ENCODE data around the gene MACROD2.

The MACROD2 gene

DNA sequence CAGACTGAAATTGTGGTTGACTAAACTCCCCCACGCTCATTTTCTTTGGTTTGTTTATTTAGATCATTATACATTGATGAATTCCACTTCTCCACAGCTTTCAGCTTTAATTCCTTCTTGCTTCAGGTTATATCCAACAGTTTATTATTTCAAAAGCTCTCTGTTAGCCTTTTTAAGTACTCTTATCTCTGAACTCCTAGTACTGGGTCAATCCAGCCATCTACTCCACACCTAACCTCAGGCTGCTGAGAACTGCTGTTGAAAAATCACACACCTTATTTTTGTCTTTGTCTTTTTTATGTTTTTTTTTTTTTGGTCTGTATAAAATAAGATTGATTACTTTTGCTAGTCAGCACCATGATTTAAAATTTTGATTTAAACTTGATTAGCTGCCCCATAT is 309.2 kb downstream of the MACROD2 start:
- DNase-seq (ENCODE audit: extremely low read depth, low read depth): no peak
- no peak for TF ChIP-seq CTCF (IDR thresholded peaks at IDR 0.05; ENCODE audit: low read depth, low read length)

DNA sequence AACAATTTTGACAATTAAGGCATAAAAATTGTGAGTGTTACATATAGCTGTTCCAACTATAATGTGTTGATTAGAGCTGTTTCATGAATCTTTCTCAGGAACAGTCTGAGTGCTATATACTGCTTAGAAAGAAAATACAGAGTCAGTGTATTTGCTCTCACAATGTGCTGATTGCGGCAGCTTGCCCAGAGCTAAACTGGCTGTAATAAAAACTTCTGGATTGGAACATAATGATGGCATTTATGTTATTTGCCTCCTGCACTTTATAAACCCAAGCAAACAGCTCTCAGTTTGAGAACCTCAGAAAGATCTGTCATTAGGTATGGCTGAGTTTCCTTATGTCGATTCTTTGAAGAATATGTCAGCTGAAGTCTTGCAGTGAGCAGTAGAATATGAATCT is 312.6 kb downstream of the MACROD2 start:
- TF ChIP-seq CTCF (IDR thresholded peaks at IDR 0.05; ENCODE audit: low read depth, low read length): no peak

GRCh38 chr20:14310977-14311627 is 315.8 kb downstream of the MACROD2 start:
- no peak for DNase-seq (ENCODE audit: extremely low read depth, low read depth)
- no peak for TF ChIP-seq CTCF (IDR thresholded peaks at IDR 0.05; ENCODE audit: low read depth, low read length)

More for the DNA sequence above, 312.6 kb downstream of the MACROD2 start:
- DNase-seq (ENCODE audit: extremely low read depth, low read depth): no peak

GRCh38 chr20:14312001-14312400 is 316.7 kb downstream of the MACROD2 start:
- no peak for DNase-seq (ENCODE audit: extremely low read depth, low read depth)
- TF ChIP-seq CTCF (IDR thresholded peaks at IDR 0.05; ENCODE audit: low read depth, low read length): no peak

- no peak for DNase-seq (ENCODE audit: extremely low read depth, low read depth)
- no peak for TF ChIP-seq CTCF (IDR thresholded peaks at IDR 0.05; ENCODE audit: low read depth, low read length)
Measured at GRCh38 chr20:14313341-14314020, 318.2 kb downstream of the MACROD2 start.

GRCh38 chr20:14319704-14320103 is 324.4 kb downstream of the MACROD2 start:
- no peak for DNase-seq (ENCODE audit: extremely low read depth, low read depth)
- TF ChIP-seq CTCF (IDR thresholded peaks at IDR 0.05; ENCODE audit: low read depth, low read length): no peak

DNA sequence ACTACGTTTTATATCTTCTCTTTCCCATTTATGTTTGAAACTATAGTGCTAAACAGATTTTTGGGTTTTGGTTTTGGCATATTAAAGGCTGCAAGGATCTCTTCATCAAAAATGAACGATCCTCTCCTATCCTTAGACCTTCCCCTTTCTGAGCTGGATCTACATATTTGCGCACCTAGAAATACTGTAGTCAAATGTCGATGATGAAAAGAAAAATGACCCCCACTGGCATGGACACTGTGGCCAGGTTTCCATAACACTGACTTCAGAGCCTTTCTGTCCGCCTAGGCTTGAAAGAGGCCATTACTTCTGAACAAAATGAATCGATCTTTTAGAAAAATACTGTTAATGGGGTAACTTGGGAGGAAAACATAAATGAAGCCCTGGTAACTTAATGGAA is 336.3 kb downstream of the MACROD2 start:
- TF ChIP-seq CTCF (IDR thresholded peaks at IDR 0.05; ENCODE audit: low read depth, low read length): no peak
- DNase-seq (ENCODE audit: extremely low read depth, low read depth): no peak

All from AG09319 (cell line).